B cell (primary cell): ENCODE data around the gene MRPL46. TPM values are rescaled to one million over a fixed set of nuclear protein-coding genes. Genes with fewer than 3 reads are reported as not detected.

Experiments used
- ATAC-seq: fragments of 200-7000 bp; cut with Tn5 transposase; one replicate; pipeline ENCODE4 v1.10.0; 2021; ENCODE audit warnings: low read depth, mild to moderate bottlenecking, moderate number of reproducible peaks, moderate library complexity
- CTCF ChIA-PET: fragments of 350-600 bp; sonication (Branson Sonifier 250); formaldehyde crosslinking; loops from one replicate; lab custom pipeline; 2021; ENCODE audit warnings: antibody characterized with exemption, inconsistent platforms; lab: Charles Lee
- POLR2A ChIA-PET: fragments of 350-600 bp; sonication (Branson Sonifier 250); formaldehyde crosslinking; loops from one replicate; lab custom pipeline; 2021; ENCODE audit warnings: antibody characterized with exemption; lab: Charles Lee
- DNase-seq: peaks from one replicate; pipeline ENCODE4 v3.0.0; 2013
- H2AFZ ChIP-seq: 2 replicates; pipeline ENCODE4 v1.6.1; 2012; ENCODE audit warnings: mild to moderate bottlenecking, low read depth, low read length; ENCODE audit not compliant: insufficient read depth, poor library complexity, severe bottlenecking
- H3K27ac ChIP-seq, 2 donors: 1 replicate in 1 of 2; 2 replicates in 1 of 2; pipeline ENCODE4 v1.5.1; 2012 to 2013; ENCODE audit warnings: low read length in 2 of 2, mild to moderate bottlenecking in 2 of 2, moderate library complexity in 1 of 2
- H3K27me3 ChIP-seq, 4 experiments: fragments of 200-600 bp in 1 of 4; sonication (generic) in 1 of 4; replicated peaks in 1 of 4; 1 replicate in 2 of 4; 2 replicates in 2 of 4; pipeline versions ENCODE4 v1.6.1 to v1.7.0; 2013 to 2016; ENCODE audit warnings: low read length in 3 of 4, mild to moderate bottlenecking in 2 of 4, mixed read lengths in 1 of 4, moderate library complexity in 1 of 4; ENCODE audit not compliant: insufficient read depth in 4 of 4, control insufficient read depth in 3 of 4; ENCODE audit errors: control extremely low read depth in 1 of 4
- H3K36me3 ChIP-seq, 2 experiments: replicated peaks in 1 of 2; 1 replicate in 1 of 2; 2 replicates in 1 of 2; pipeline versions ENCODE4 v1.6.1 to v1.7.1; 2013; ENCODE audit warnings: low read length in 1 of 2; ENCODE audit not compliant: insufficient read depth in 2 of 2, control insufficient read depth in 1 of 2; ENCODE audit errors: control extremely low read depth in 1 of 2, extremely low read depth in 1 of 2
- H3K4me1 ChIP-seq, 2 donors: fragments of 200-600 bp in 1 of 2; sonication (generic) in 1 of 2; 1 replicate in 1 of 2; 2 replicates in 1 of 2; pipeline versions ENCODE4 v1.5.1 to v1.6.1; 2013 to 2017; ENCODE audit warnings: low read length in 2 of 2; ENCODE audit not compliant: control insufficient read depth in 2 of 2, insufficient read depth in 2 of 2
- H3K4me2 ChIP-seq: replicated peaks from 2 replicates; pipeline ENCODE3; 2012; ENCODE audit warnings: mild to moderate bottlenecking, low read depth, low read length; ENCODE audit not compliant: poor library complexity, severe bottlenecking
- H3K4me3 ChIP-seq, 5 experiments: fragments of 200-600 bp in 1 of 5; sonication (generic) in 1 of 5; 1 replicate in 3 of 5; 2 replicates in 2 of 5; pipeline versions ENCODE4 v1.5.1 to v1.7.0; 2011 to 2016; ENCODE audit warnings: low read length in 4 of 5, mild to moderate bottlenecking in 4 of 5, low read depth in 2 of 5, control low read depth in 1 of 5, moderate library complexity in 1 of 5; ENCODE audit not compliant: insufficient read depth in 1 of 5; ENCODE audit errors: control extremely low read depth in 1 of 5, extremely low read depth in 1 of 5
- H3K79me2 ChIP-seq: fragments of 200-600 bp; sonication (generic); one replicate; pipeline ENCODE4 v1.6.0; 2016; ENCODE audit warnings: low read length; ENCODE audit not compliant: control insufficient read depth, insufficient read depth
- H3K9ac ChIP-seq: fragments of 200-600 bp; sonication (generic); 2 replicates; pipeline ENCODE4 v1.6.1; 2017; ENCODE audit warnings: mild to moderate bottlenecking, low read length, moderate library complexity
- H3K9me3 ChIP-seq, 3 donors: one replicate each; pipeline versions ENCODE4 v1.6.1 to v1.7.1; 2013; ENCODE audit warnings: low read length in 2 of 3; ENCODE audit not compliant: control insufficient read depth in 2 of 3, insufficient read depth in 1 of 3; ENCODE audit errors: control extremely low read depth in 1 of 3
- H4K20me1 ChIP-seq: 2 replicates; pipeline ENCODE4 v1.6.0; 2012; ENCODE audit warnings: mild to moderate bottlenecking, low read length; ENCODE audit not compliant: insufficient read depth, control insufficient read depth, poor library complexity, severe bottlenecking
- H3K27ac Mint-ChIP-seq: one replicate; pipeline ENCODE4 v1.8.0; 2021; ENCODE audit warnings: mixed read lengths
- H3K27me3 Mint-ChIP-seq: one replicate; pipeline ENCODE4 v1.8.0; 2021; ENCODE audit warnings: mixed read lengths
- H3K4me1 Mint-ChIP-seq: one replicate; pipeline ENCODE4 v1.8.0; 2021; ENCODE audit warnings: mixed read lengths
- H3K4me3 Mint-ChIP-seq: one replicate; pipeline ENCODE4 v1.8.0; 2021; ENCODE audit warnings: mixed read lengths
- H3K9me3 Mint-ChIP-seq: one replicate; pipeline ENCODE4 v1.8.0; 2022; ENCODE audit warnings: mixed read lengths; ENCODE audit not compliant: insufficient read depth
- CTCF ChIP-seq: fragments of 200-600 bp; IDR thresholded peaks from one replicate; pipeline ENCODE4 v1.8.0; 2022; ENCODE audit warnings: antibody characterized with exemption, mild to moderate bottlenecking
- EZH2 ChIP-seq: IDR thresholded peaks from 2 replicates; pipeline ENCODE4 v1.6.1; 2012; ENCODE audit warnings: borderline replicate concordance, low read depth, mild to moderate bottlenecking, moderate library complexity, low read length; ENCODE audit not compliant: insufficient read depth, poor library complexity, severe bottlenecking
- WGBS: methylation state at CpG from one replicate; pipeline ENCODE4 v1.1.5; 2013; ENCODE audit warnings: missing lambda C conversion rate; ENCODE audit not compliant: insufficient coverage; 5-methylcytosine and 5-hydroxymethylcytosine counted together
- intact Hi-C: fragments of 100-400 bp; cut with micrococcal nuclease; formaldehyde crosslinking; loops from one replicate; pipeline ENCODE4 v1.10.0; 2022
- polyA plus RNA-seq: library from polyadenylated mRNA; depleted of rRNA; stranded (reverse); fragments of >200 nt; gene quantifications from 2 replicates; pipeline ENCODE4 v1.2.3, GENCODE V29; 2012
- total RNA-seq, 2 donors: library from RNA; stranded (reverse); fragments of 120-200 nt in 1 of 2; gene quantifications; 1 replicate in 1 of 2; 2 replicates in 1 of 2; pipeline versions ENCODE4 v1.2.3 to v1.2.4, GENCODE V29; 2013 to 2022

The MRPL46 gene
- total and polyA plus RNA-seq, 2 donors (not counting 1 experiment from before 2014, with no cell fraction given), result 14.3 to 24.6 TPM

GRCh38 chr15:88509964-88510363 is 42.8 kb upstream of the MRPL46 start:
- H3K4me1 Mint-ChIP-seq, result no peaks in the 10 kb centered on the region
- CTCF ChIA-PET, result no interaction called here
- H3K27ac Mint-ChIP-seq, result no peak overlapping the region

GRCh38 chr15:88509321-88509720 is 42.1 kb upstream of the MRPL46 start:
- Mint-ChIP-seq H3K9me3 (no peaks in the 10 kb centered on the region), H3K27ac (no peak overlapping the region), H3K27me3 (no peaks in the 10 kb centered on the region), H3K4me1 (no peaks in the 10 kb centered on the region), H3K4me3 (no peak overlapping the region)
- Histone ChIP-seq H3K9me3 (no peaks in the 10 kb centered on the region), H3K4me3 (no peak overlapping the region), H3K27me3 (no peaks in the 10 kb centered on the region), H4K20me1 (no peaks in the 10 kb centered on the region), H3K79me2 (no peaks in the 10 kb centered on the region), H3K27ac (no peak overlapping the region), H3K9ac (no peak overlapping the region), H3K36me3 (peaks cover 13 to 45% of the 10 kb centered on the region in 2 experiments), H3K4me1 (no peaks in the 10 kb centered on the region), H2AFZ (no peak overlapping the region), H3K4me2 (no peak overlapping the region)
- intact Hi-C loops, result no loop called here
- WGBS, result 84% methylated on average over 3 of the region's 4 CpGs
- no peak for ATAC-seq
- TF ChIP-seq CTCF (no peak), EZH2 (no peak)
- no peak for DNase-seq
- ChIA-PET CTCF (no interaction called here), POLR2A (no interaction called here)

More at GRCh38 chr15:88509964-88510363, 42.8 kb upstream of the MRPL46 start:
- Histone ChIP-seq H3K36me3 (peaks cover 15 to 46% of the 10 kb centered on the region in 2 experiments), H3K4me2 (no peak overlapping the region), H2AFZ (no peak overlapping the region), H3K4me3 (no peak overlapping the region), H4K20me1 (no peaks in the 10 kb centered on the region), H3K27ac (no peak overlapping the region), H3K9me3 (no peaks in the 10 kb centered on the region), H3K4me1 (no peaks in the 10 kb centered on the region), H3K79me2 (no peaks in the 10 kb centered on the region), H3K9ac (no peak overlapping the region), H3K27me3 (no peaks in the 10 kb centered on the region)
- H3K27me3 Mint-ChIP-seq, result no peaks in the 10 kb centered on the region
- ATAC-seq, result no peak
- no peak for DNase-seq
- TF ChIP-seq EZH2 (no peak), CTCF (no peak)
- intact Hi-C loops, result no loop called here
- H3K9me3 Mint-ChIP-seq, result no peaks in the 10 kb centered on the region
- no peak overlapping the region for H3K4me3 Mint-ChIP-seq
- POLR2A ChIA-PET, result no interaction called here
